ENCODE data around the gene TGM4. TPM values are rescaled to one million over a fixed set of nuclear protein-coding genes. Genes with fewer than 3 reads are reported as not detected.

TGM4 gene
- total and polyA plus RNA-seq, 2 donors (not counting 1 experiment from before 2014, with no cell fraction given): not detected

GRCh38 chr3:44963571-44964325, 89.3 kb downstream of the TGM4 start:
- Histone ChIP-seq H3K27me3 (replicated peaks in 1 of 4; ENCODE audit: control extremely low read depth in 1 of 4, control insufficient read depth in 3 of 4, insufficient read depth in 4 of 4, low read length in 3 of 4) (no peaks in the 10 kb centered on the region), H4K20me1 (ENCODE audit: control insufficient read depth, insufficient read depth, low read length, poor library complexity, severe bottlenecking) (peaks cover 51% of the 10 kb centered on the region), H3K9me3 (ENCODE audit: control extremely low read depth in 1 of 3, control insufficient read depth in 2 of 3, insufficient read depth in 1 of 3, low read length in 2 of 3) (no peaks in the 10 kb centered on the region), H3K4me2 (replicated peaks; ENCODE audit: low read depth, low read length, poor library complexity, severe bottlenecking) (no peak overlapping the region), H2AFZ (ENCODE audit: insufficient read depth, low read depth, low read length, poor library complexity, severe bottlenecking) (no peak overlapping the region), H3K27ac (ENCODE audit: low read length in 2 of 2) (no peak overlapping the region), H3K36me3 (replicated peaks in 1 of 2; ENCODE audit: control extremely low read depth in 1 of 2, control insufficient read depth in 1 of 2, extremely low read depth in 1 of 2, insufficient read depth in 2 of 2, low read length in 1 of 2) (peaks cover 0 to 8% of the 10 kb centered on the region in 2 experiments), H3K9ac (ENCODE audit: low read length) (no peak overlapping the region), H3K79me2 (ENCODE audit: control insufficient read depth, insufficient read depth, low read length) (peaks cover 95% of the 10 kb centered on the region), H3K4me1 (ENCODE audit: control insufficient read depth in 2 of 2, insufficient read depth in 2 of 2, low read length in 2 of 2) (peaks cover 18 to 22% of the 10 kb centered on the region in 2 donors), H3K4me3 (ENCODE audit: control extremely low read depth in 1 of 5, extremely low read depth in 1 of 5, insufficient read depth in 1 of 5, low read depth in 2 of 5, low read length in 4 of 5) (no peak overlapping the region)
- intact Hi-C loops (cut with micrococcal nuclease): no loop called here
- Mint-ChIP-seq H3K4me3 (no peak overlapping the region), H3K9me3 (ENCODE audit: insufficient read depth) (no peaks in the 10 kb centered on the region), H3K27ac (no peak overlapping the region), H3K27me3 (no peaks in the 10 kb centered on the region), H3K4me1 (peaks cover 36% of the 10 kb centered on the region)
- ChIA-PET POLR2A (no interaction called here), CTCF (no interaction called here)
- DNase-seq (no peak), ATAC-seq (ENCODE audit: low read depth) (no peak)
- TF ChIP-seq EZH2 (IDR thresholded peaks at IDR 0.05; ENCODE audit: borderline replicate concordance, insufficient read depth, low read depth, low read length, poor library complexity, severe bottlenecking) (no peak), CTCF (IDR thresholded peaks at IDR 0.05) (no peak)
- WGBS (ENCODE audit: insufficient coverage): 92% methylated on average over 1 of the region's 4 CpGs

Other genes starting within 250 kb of the TGM4 start
- gene ZNF197, start 249.6 kb upstream of the TGM4 start, total RNA-seq: 16.9 and 17.7 TPM in 2 replicates
- 3.9 and 4.4 TPM in 2 replicates for gene ZNF197, start 249.6 kb upstream of the TGM4 start, polyA plus RNA-seq
- 12.1 and 16.6 TPM in 2 replicates for gene ZNF35, start 225.9 kb upstream of the TGM4 start, total RNA-seq
- 1.4 and 2.5 TPM in 2 replicates for gene ZNF35, start 225.9 kb upstream of the TGM4 start, polyA plus RNA-seq
- 5.4 and 5.5 TPM in 2 replicates for gene ZNF502, start 161.9 kb upstream of the TGM4 start, total RNA-seq
- gene ZNF502, start 161.9 kb upstream of the TGM4 start, polyA plus RNA-seq: 1.4 and 1.9 TPM in 2 replicates
- gene ZNF501, start 145.0 kb upstream of the TGM4 start, total RNA-seq: 6.1 and 7.2 TPM in 2 replicates
- 0.79 and 1.1 TPM in 2 replicates for gene ZNF501, start 145.0 kb upstream of the TGM4 start, polyA plus RNA-seq
- 29.4 and 32.4 TPM in 2 replicates for gene KIAA1143, start 113.0 kb upstream of the TGM4 start, total RNA-seq
- 5.3 and 7.1 TPM in 2 replicates for gene KIAA1143, start 113.0 kb upstream of the TGM4 start, polyA plus RNA-seq
- gene KIF15, start 112.8 kb upstream of the TGM4 start, total RNA-seq: 1.4 and 2.2 TPM in 2 replicates
- gene KIF15, start 112.8 kb upstream of the TGM4 start, polyA plus RNA-seq: 0.28 and 0.36 TPM in 2 replicates
- 22.6 and 22.7 TPM in 2 replicates for gene TMEM42, start 12.7 kb upstream of the TGM4 start, total RNA-seq
- 28.7 and 32.4 TPM in 2 replicates for gene TMEM42, start 12.7 kb upstream of the TGM4 start, polyA plus RNA-seq
- gene ZDHHC3, start 101.6 kb downstream of the TGM4 start, total RNA-seq: 46.4 and 52.6 TPM in 2 replicates
- 27.3 and 37.2 TPM in 2 replicates for gene ZDHHC3, start 101.6 kb downstream of the TGM4 start, polyA plus RNA-seq
- gene EXOSC7, start 101.6 kb downstream of the TGM4 start, total RNA-seq: 32.9 and 40.0 TPM in 2 replicates
- 25.5 and 33.7 TPM in 2 replicates for gene EXOSC7, start 101.6 kb downstream of the TGM4 start, polyA plus RNA-seq
- 0.34 TPM in 1 of 2 replicates, not detected in the other for gene CLEC3B, start 151.7 kb downstream of the TGM4 start, total RNA-seq
- gene CLEC3B, start 151.7 kb downstream of the TGM4 start, polyA plus RNA-seq: 0.33 and 0.82 TPM in 2 replicates